Activated effector memory CD4-positive, alpha-beta T cell treated with Interleukin-2 at 50 U/mL for 16 hours (primary cell): ENCODE results near the gene RPIA.
"Not testable (repeated sequence)": the region's sequence is repeated elsewhere in the genome, so short reads cannot be mapped to it uniquely, and the experiment has no call there.

ENCODE experiments used
- DNase-seq: peaks from one replicate; pipeline ENCODE4 v3.0.0-alpha.2; 2020

Gene RPIA

GRCh38 chr2:88691339-88692183 lies at the start of gene RPIA:
TSS of gene RPIA (plus strand) at chr2:88691673. CDS start at chr2:88691699, 26 bp downstream.
- peak; percentile 98 for DNase-seq

GRCh38 chr2:88642278-88642677 lies 49.2 kb upstream of the RPIA start:
- DNase-seq = no peak

GRCh38 chr2:88645291-88645882 lies 46.1 kb upstream of the RPIA start:
- not testable (repeated sequence) for DNase-seq

- no peak for DNase-seq
These were observed 39.8 kb upstream of the RPIA start for GRCh38 chr2:88651646-88652045.

GRCh38 chr2:88654714-88655113 lies 36.8 kb upstream of the RPIA start:
- DNase-seq = no peak

- DNase-seq = no peak
These were observed 34.8 kb upstream of the RPIA start for GRCh38 chr2:88656690-88657089.

GRCh38 chr2:88657131-88657530 lies 34.3 kb upstream of the RPIA start:
- no peak for DNase-seq

- no peak for DNase-seq
These were observed 33.1 kb upstream of the RPIA start for GRCh38 chr2:88658326-88658725.

- DNase-seq = no peak
These were observed 32.5 kb upstream of the RPIA start for GRCh38 chr2:88658881-88659537.

- no peak for DNase-seq
These were observed 31.9 kb upstream of the RPIA start for GRCh38 chr2:88659538-88659915.

- no peak for DNase-seq
These were observed 30.9 kb upstream of the RPIA start for GRCh38 chr2:88660622-88661021.

- DNase-seq = no peak
These were observed 24.9 kb upstream of the RPIA start for GRCh38 chr2:88666576-88666975.

- no peak for DNase-seq
These were observed 24.3 kb upstream of the RPIA start for GRCh38 chr2:88667219-88667618.

GRCh38 chr2:88668862-88669261 lies 22.6 kb upstream of the RPIA start:
- DNase-seq = no peak

- DNase-seq = no peak
These were observed 21.8 kb upstream of the RPIA start for GRCh38 chr2:88669482-88670214.

- DNase-seq = no peak
These were observed 19.6 kb upstream of the RPIA start for GRCh38 chr2:88671786-88672427.

- no peak for DNase-seq
These were observed 18.1 kb upstream of the RPIA start for GRCh38 chr2:88673363-88673762.

GRCh38 chr2:88680266-88680902 lies 11.1 kb upstream of the RPIA start:
- no peak for DNase-seq

- no peak for DNase-seq
These were observed 10.6 kb upstream of the RPIA start for GRCh38 chr2:88680916-88681315.

- no peak for DNase-seq
These were observed 8.1 kb upstream of the RPIA start for GRCh38 chr2:88683160-88684021.

- no peak for DNase-seq
These were observed 7.0 kb upstream of the RPIA start for GRCh38 chr2:88684519-88684918.
